Naive B cell (primary cell): Measurements from ENCODE around the gene SCO2. TPM values are rescaled to one million over a fixed set of nuclear protein-coding genes. Genes with fewer than 3 reads are reported as not detected.

ENCODE experiments used
- ATAC-seq, 2 donors: fragments of 150-1000 bp; cut with Tn5 transposase; 2 replicates each; pipeline ENCODE4 v1.10.0; 2021; ENCODE audit warnings: low read depth in 2 of 2, mild to moderate bottlenecking in 2 of 2, moderate library complexity in 2 of 2
- DNase-seq: peaks from one replicate; pipeline ENCODE4 v3.0.0; 2022
- H3K27ac Mint-ChIP-seq, 6 donors: one replicate each; pipeline ENCODE4 v1.8.0; 2020 to 2022; ENCODE audit warnings: mild to moderate bottlenecking in 6 of 6, mixed read lengths in 6 of 6, moderate library complexity in 5 of 6, inconsistent platforms in 2 of 6
- H3K27me3 Mint-ChIP-seq, 3 donors: one replicate each; pipeline ENCODE4 v1.8.0; 2021 to 2022; ENCODE audit warnings: mixed read lengths in 3 of 3, mild to moderate bottlenecking in 1 of 3
- H3K36me3 Mint-ChIP-seq, 2 donors: one replicate each; pipeline ENCODE4 v1.8.0; 2020 to 2022; ENCODE audit warnings: mixed read lengths in 2 of 2, inconsistent platforms in 1 of 2, mild to moderate bottlenecking in 1 of 2
- H3K4me1 Mint-ChIP-seq, 3 donors: one replicate each; pipeline ENCODE4 v1.8.0; 2020 to 2022; ENCODE audit warnings: mixed read lengths in 3 of 3, inconsistent platforms in 1 of 3, mild to moderate bottlenecking in 1 of 3, moderate library complexity in 1 of 3
- H3K4me3 Mint-ChIP-seq, 8 donors: one replicate each; pipeline ENCODE4 v1.8.0; 2020 to 2022; ENCODE audit warnings: mild to moderate bottlenecking in 8 of 8, mixed read lengths in 8 of 8, moderate library complexity in 8 of 8, inconsistent platforms in 2 of 8
- H3K9me3 Mint-ChIP-seq, 7 donors: one replicate each; pipeline ENCODE4 v1.8.0; 2020 to 2022; ENCODE audit warnings: mixed read lengths in 7 of 7, mild to moderate bottlenecking in 5 of 7, inconsistent platforms in 2 of 7, moderate library complexity in 1 of 7
- polyA plus RNA-seq, 6 donors: library from polyadenylated mRNA; unstranded; fragments of 300-500 nt; fragmentation: Illumina TruSeq; gene quantifications; one replicate each; pipeline ENCODE4 v1.2.3, GENCODE V29; 2021; ENCODE audit warnings: low read depth in 6 of 6

The SCO2 gene, protein sequence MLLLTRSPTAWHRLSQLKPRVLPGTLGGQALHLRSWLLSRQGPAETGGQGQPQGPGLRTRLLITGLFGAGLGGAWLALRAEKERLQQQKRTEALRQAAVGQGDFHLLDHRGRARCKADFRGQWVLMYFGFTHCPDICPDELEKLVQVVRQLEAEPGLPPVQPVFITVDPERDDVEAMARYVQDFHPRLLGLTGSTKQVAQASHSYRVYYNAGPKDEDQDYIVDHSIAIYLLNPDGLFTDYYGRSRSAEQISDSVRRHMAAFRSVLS
- polyA plus RNA-seq, result 10 to 100 TPM in 3 of 6 donors, 1 to 10 TPM in 3; 2.0 to 13.9 (median 8.1) TPM

DNA sequence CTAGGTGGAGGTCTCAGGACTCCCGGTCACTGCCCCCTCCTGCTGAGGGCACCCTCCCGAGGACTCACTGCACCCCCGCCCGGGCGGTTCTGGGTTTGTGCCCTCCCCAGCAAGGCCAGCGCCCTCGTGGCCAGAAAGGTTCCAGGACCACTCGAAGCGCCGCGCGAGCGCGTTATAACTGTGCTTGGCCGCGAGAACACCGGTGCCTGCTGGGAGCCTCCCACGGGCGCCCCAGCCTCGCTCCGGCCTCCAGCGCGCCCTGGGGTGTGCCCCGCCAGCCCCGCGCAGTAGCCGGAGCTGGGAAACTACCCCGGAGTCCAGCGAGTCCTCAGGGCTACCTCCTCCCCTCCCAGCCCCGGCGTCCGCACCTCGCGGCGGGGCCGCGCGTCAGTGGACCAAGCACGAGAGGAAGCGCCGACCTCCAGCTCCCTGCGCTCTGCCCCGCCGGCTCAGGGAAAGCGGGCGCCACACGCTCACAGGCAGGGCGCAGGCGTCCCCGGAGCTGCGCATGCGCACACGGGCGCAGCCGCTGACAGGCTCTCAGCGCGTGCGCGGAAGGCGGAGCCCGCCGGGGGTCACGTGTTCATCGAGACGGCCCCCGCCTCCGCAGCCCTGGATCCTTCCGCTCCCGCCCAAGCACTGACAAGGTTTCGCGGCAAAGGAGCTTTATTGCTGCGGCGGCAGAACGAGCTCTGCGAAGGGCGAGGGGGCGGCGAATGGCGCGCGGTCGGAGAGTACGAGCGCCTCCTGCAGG, at the start of gene SCO2:
SCO2 (minus strand) TSS at position 495 of the 754 bp plus-strand sequence. CDS start 1,187 bp downstream, outside the sequence.
- DNase-seq (peak; percentile 97), ATAC-seq (peak; percentile 62 to 64)
- no peaks in the 10 kb centered on the region for H3K9me3 Mint-ChIP-seq
- H3K27me3 Mint-ChIP-seq, result no peaks in the 10 kb centered on the region
- H3K4me1 Mint-ChIP-seq, result peaks cover 31 to 35% (median 35%) of the 10 kb centered on the region in 3 donors
- H3K27ac Mint-ChIP-seq, result peak within 1 kb of the TSS in 5 of 6 donors; percentile 86 to 96 (median 88)
- peak within 1 kb of the TSS; percentile 85 to 95 (median 90) for H3K4me3 Mint-ChIP-seq
- H3K36me3 Mint-ChIP-seq, result no peaks in the 10 kb centered on the region

DNA sequence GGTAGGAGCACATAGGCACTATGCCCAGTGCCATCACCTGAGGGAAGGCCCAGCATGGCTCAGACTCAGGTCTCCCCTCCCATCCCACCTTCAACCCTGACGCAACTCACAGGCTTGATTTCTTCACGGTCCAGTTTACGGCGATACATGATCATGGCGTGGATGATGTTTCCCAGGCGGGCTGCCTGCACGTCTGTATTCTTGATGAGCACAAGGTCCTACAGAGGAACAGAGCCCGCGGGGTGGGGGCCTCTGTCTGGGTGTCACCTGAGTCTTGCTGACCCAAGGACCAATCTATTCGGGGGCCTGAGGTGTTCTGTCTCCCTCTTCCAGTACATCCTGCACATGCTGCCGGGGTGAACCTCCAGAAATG, 49.0 kb upstream of the SCO2 start:
- no peaks in the 10 kb centered on the region for H3K36me3 Mint-ChIP-seq
- DNase-seq (no peak), ATAC-seq (no peak)
- H3K9me3 Mint-ChIP-seq, result no peaks in the 10 kb centered on the region
- peaks cover 0 to 4% (median 0%) of the 10 kb centered on the region in 3 donors for H3K27me3 Mint-ChIP-seq
- no peak overlapping the region for H3K4me3 Mint-ChIP-seq
- H3K4me1 Mint-ChIP-seq, result peaks cover 4 to 13% (median 9%) of the 10 kb centered on the region in 3 donors
- H3K27ac Mint-ChIP-seq, result no peak overlapping the region

DNA sequence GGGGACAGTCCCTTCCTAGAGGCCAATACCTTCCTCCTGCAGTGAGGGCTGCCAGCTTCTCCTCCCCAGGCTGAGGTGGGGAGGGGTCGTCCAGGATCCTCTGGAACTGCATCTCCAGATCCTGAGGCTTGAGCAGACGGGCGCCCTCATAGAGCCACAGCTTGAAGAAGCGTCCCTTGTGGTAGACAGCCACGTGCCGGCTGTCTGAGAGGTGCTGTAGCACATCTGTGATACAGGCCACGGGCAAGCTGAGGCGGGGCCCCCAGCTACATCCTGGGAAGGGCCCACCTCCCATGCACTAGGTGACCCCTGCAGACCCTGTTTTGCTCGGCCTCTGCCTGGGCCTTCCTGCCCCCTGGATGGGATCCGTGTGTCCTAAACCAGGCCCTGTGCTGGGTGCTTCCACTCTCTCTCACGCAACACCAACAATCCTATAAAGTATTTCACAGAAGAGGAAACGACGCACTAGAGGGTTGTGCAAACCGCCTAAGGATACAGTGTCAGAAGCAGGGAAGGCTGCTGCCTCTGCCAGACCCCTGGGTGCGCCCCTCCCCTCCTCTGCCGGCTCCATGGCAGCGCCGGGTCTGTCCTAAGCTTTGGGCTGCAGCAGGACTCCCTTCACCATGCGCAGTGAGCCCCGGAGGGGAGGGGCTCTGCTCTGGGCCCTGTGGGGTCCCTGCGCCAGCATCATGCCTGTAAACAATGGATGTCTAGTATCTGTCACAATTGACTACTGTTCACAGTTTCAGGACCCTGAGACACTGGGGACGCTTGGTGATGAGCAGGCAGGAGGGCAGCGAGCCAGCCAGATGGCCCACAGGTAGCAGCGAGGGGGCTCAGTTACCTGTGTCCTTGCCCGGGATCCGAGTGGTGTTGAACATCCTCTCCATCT, 48.3 kb upstream of the SCO2 start:
- no peak for DNase-seq
- H3K27me3 Mint-ChIP-seq, result peaks cover 0 to 4% (median 0%) of the 10 kb centered on the region in 3 donors
- H3K36me3 Mint-ChIP-seq, result no peaks in the 10 kb centered on the region
- no peak for ATAC-seq
- H3K4me3 Mint-ChIP-seq, result no peak overlapping the region
- H3K4me1 Mint-ChIP-seq, result peaks cover 4 to 12% (median 9%) of the 10 kb centered on the region in 3 donors
- no peaks in the 10 kb centered on the region for H3K9me3 Mint-ChIP-seq
- no peak overlapping the region for H3K27ac Mint-ChIP-seq

DNA sequence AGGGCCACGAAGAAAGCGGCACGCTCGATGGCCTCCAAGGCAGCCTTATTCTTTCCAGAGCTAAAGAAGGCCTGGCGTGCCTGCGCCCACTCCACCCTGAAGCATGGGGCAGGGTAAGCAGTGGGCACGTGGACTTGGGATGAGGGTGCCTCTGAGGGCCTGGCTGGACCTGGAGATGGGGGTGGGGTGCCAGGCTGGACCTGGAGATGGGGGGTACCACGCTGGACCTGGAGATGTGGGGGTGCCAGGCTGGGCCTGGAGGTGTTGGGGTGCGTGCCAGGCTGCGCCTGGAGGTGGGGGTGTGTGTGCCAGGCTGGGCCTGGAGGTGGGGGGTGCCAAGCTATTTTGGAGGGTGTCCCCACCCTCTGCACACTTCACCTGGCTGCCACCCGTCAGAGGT, 47.6 kb upstream of the SCO2 start:
- no peak for ATAC-seq
- Mint-ChIP-seq H3K9me3 (no peaks in the 10 kb centered on the region), H3K36me3 (no peaks in the 10 kb centered on the region), H3K4me1 (peaks cover 4 to 12% (median 9%) of the 10 kb centered on the region in 3 donors), H3K27me3 (peaks cover 0 to 4% (median 0%) of the 10 kb centered on the region in 3 donors), H3K27ac (no peak overlapping the region), H3K4me3 (no peak overlapping the region)
- no peak for DNase-seq

DNA sequence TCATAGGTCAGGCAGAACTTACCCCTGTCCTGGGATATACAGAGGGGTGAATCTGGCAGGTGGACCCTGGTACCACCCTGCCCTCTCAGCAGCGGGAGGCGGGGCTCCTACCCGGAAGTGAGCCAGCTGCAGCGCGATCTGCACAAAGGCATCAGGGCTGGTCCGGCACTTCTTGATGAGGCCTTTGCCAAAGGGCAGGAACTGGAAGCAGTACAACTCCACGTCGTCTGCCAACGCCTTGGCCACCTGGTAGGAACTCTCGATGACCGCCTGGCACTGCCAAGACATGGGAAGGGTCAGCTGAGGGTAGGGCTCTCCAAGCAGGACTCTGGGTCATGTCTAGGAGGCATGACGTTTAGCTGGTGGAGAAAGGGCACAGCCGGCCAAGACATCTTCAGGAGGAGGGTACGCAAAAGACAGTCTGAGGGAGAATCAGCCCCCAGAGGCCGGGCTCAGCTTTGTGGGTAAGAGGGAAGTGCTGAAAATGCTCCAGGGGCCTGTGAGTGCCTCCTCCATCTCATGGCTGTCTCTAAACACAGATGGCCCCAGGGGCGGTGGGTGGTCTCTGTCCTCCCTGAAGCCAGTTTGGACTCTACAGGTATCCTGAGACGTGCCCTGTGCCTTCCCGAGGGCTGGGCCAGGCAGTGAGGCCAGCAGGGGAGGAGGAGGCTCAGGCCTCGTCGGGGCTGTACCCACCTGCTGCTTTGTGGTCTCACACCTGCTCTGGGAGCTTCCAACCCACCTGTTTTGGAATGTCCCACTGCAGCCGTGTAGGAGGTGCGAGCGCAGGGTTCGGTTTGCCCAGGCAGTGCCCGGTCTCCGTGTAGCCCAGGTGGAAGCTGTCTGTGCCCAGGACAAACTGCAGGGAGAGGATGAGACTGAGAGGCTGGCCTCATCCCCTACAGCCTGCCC, 46.1 kb upstream of the SCO2 start:
- Mint-ChIP-seq H3K27ac (no peak overlapping the region), H3K9me3 (no peaks in the 10 kb centered on the region), H3K4me1 (peaks cover 0 to 9% (median 0%) of the 10 kb centered on the region in 3 donors), H3K36me3 (no peaks in the 10 kb centered on the region), H3K4me3 (no peak overlapping the region), H3K27me3 (peaks cover 0 to 5% (median 0%) of the 10 kb centered on the region in 3 donors)
- DNase-seq (no peak), ATAC-seq (no peak)

DNA sequence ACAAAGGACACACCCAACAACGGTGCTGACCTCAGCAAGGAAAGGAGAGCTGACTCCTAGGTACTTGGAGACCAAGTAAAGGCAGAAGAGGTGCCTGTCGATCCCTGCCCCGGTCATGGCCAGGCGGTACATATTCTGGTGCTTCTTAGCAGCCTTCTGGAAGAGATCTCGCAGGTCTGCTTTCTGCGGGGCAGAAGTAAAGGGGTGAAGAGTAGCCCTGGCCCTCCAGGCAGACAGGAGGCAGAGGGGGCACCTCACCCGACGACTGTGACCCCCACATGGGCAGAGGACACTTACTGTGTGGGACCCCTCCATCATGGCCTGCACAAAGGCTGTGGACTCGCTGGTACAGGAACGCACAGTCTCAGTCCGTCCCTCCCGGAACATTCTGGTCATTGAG, 45.5 kb upstream of the SCO2 start:
- no peak overlapping the region for H3K4me3 Mint-ChIP-seq
- DNase-seq (no peak), ATAC-seq (no peak)
- H3K27me3 Mint-ChIP-seq, result peaks cover 0 to 5% (median 0%) of the 10 kb centered on the region in 3 donors
- H3K36me3 Mint-ChIP-seq, result no peaks in the 10 kb centered on the region
- H3K9me3 Mint-ChIP-seq, result no peaks in the 10 kb centered on the region
- no peak overlapping the region for H3K27ac Mint-ChIP-seq
- peaks cover 0 to 9% (median 0%) of the 10 kb centered on the region in 3 donors for H3K4me1 Mint-ChIP-seq

DNA sequence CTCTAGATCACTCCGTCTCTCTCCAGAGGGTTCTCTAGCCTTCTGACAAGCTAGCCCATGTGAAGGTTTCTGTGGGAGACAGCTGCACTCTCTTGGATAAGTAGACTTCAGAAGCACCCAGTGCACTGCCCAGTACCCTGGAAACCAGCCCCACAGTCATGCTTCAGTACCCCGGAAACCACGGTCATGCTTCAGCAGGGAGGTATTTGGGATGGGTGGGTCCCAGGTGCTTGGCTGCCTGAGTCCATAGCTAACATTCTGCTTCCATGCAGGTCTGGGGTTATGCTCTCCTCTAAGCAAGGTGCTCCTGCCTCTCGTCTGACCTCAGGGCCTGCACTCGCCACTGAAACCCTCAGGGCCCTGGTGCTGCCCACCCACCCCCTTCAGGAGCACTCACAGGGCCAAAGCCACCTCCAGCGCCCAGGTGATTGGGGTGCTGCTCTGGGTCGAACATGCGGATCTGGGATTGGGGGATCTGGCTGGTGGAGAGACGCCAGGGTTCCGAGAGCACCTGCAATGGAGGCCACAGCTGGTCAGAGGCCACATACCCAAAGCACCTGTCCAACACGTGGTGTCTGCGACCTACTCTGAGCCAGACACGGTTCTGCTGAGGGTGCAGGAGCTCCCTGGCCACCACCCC, 44.6 kb upstream of the SCO2 start:
- H3K36me3 Mint-ChIP-seq, result no peaks in the 10 kb centered on the region

DNA sequence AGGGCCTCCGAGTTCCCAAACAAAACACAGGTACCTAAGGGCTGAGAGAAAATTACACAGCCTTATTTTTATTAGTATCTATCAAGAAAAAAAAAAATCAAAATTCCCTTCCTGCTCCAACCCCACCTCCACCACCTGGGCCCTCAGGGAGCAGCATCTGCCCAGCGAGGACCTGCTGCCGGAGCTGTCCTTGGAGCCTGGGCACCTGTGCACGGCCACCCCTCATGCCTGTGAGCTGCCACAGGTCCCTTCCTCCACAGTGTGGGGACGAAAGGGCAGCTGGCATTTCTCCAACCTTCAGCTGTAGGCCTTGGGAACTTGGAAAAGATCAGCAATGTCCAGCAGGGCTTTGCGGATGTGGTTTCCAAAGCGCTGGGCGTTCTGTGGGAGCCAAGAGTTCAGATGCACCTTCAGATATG, 43.7 kb upstream of the SCO2 start:
- peaks cover 0 to 5% (median 0%) of the 10 kb centered on the region in 3 donors for H3K27me3 Mint-ChIP-seq
- ATAC-seq, result no peak
- DNase-seq, result no peak
- H3K4me3 Mint-ChIP-seq, result no peak overlapping the region
- no peaks in the 10 kb centered on the region for H3K36me3 Mint-ChIP-seq
- H3K27ac Mint-ChIP-seq, result no peak overlapping the region
- H3K4me1 Mint-ChIP-seq, result peaks cover 0 to 9% (median 0%) of the 10 kb centered on the region in 3 donors
- H3K9me3 Mint-ChIP-seq, result no peaks in the 10 kb centered on the region

More for the DNA sequence above, 44.6 kb upstream of the SCO2 start:
- no peak for ATAC-seq
- peaks cover 0 to 9% (median 0%) of the 10 kb centered on the region in 3 donors for H3K4me1 Mint-ChIP-seq
- H3K27ac Mint-ChIP-seq, result no peak overlapping the region
- H3K4me3 Mint-ChIP-seq, result no peak overlapping the region
- DNase-seq, result no peak
- H3K9me3 Mint-ChIP-seq, result no peaks in the 10 kb centered on the region
- peaks cover 0 to 5% (median 0%) of the 10 kb centered on the region in 3 donors for H3K27me3 Mint-ChIP-seq

DNA sequence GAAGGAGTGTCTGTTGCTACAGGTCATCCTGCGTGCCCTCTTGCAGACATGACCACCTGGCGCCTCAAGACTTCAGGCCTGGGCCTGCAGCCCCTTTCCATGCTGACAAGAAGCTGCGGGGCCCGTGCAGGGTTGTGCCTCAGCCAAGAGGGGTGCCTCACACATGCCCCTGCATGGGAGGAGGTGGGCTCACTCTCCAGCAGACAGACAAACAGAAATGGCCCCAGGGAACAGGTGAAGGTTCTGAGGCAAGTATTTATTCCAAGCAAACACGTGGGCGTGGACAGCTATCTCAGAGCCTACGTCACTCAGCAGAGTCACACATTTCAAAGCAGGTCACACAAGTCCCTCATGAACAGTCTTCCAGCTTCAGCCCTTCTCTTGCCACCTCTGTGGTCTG, 43.2 kb upstream of the SCO2 start:
- H3K27me3 Mint-ChIP-seq, result peaks cover 0 to 5% (median 0%) of the 10 kb centered on the region in 3 donors
- H3K4me1 Mint-ChIP-seq, result peaks cover 0 to 13% (median under 1%) of the 10 kb centered on the region in 3 donors
- no peak for ATAC-seq
- no peak overlapping the region for H3K27ac Mint-ChIP-seq
- DNase-seq, result no peak
- no peaks in the 10 kb centered on the region for H3K36me3 Mint-ChIP-seq
- no peaks in the 10 kb centered on the region for H3K9me3 Mint-ChIP-seq
- H3K4me3 Mint-ChIP-seq, result no peak overlapping the region

DNA sequence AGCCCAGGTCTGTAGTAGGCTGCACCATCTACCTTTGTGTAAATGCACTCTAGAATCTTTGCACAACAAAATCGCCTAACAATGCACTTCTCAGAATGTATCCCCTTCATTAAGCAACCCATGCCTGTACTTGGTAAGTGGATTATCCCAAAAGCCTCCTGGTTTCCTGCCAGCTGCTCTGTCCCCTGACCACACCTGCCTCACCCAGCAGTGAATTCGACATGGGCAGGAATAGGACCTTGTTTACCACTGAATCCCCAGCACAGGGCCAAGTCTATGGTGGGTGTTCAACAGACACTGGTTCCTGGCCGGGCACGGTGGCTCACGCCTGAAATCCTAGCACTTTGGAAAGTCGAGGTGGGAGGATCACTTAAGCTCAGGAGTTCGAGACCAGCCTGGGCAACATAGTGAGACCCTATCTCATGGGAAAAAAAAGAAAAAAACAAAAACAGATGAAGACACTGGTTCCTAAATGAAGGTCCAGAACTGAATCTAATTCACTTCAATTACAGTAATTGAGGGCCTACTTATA, 42.4 kb upstream of the SCO2 start:
- Mint-ChIP-seq H3K27me3 (peaks cover 0 to 5% (median 0%) of the 10 kb centered on the region in 3 donors), H3K36me3 (no peaks in the 10 kb centered on the region), H3K4me3 (no peak overlapping the region), H3K9me3 (no peaks in the 10 kb centered on the region), H3K4me1 (peaks cover 8 to 21% (median 9%) of the 10 kb centered on the region in 3 donors), H3K27ac (no peak overlapping the region)
- DNase-seq (no peak), ATAC-seq (no peak)

DNA sequence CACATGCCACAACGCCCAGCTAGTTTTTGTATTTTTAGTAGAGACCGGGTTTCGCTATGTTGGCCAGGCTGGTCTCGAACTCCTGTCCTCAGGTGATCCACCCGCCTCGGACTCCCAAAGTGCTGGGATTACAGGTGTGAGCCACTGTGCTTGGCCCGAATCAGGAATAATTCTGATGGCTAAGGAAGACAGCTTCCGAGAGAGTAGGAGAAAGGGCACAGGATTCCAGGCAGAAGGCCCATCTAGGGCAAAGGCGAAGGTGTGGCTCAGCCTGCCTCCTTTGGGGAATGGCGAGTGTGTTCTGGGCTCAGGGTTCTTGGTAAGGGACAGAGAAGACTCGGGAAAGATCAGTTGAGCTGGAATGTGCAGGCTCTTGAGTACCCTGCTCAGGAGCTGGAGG, 38.9 kb upstream of the SCO2 start:
- no peaks in the 10 kb centered on the region for H3K36me3 Mint-ChIP-seq
- peaks cover 17 to 24% (median 17%) of the 10 kb centered on the region in 3 donors for H3K4me1 Mint-ChIP-seq
- no peaks in the 10 kb centered on the region for H3K9me3 Mint-ChIP-seq
- H3K27ac Mint-ChIP-seq, result no peak overlapping the region
- ATAC-seq (no peak), DNase-seq (no peak)
- H3K27me3 Mint-ChIP-seq, result peaks cover 0 to 11% (median 5%) of the 10 kb centered on the region in 3 donors
- peak overlapping the region in 3 of 8 donors; percentile 13 to 99 (median 40) for H3K4me3 Mint-ChIP-seq
